ENCODE measurements around the gene DDX50.
"Not testable (repeated sequence)": the region's sequence is repeated elsewhere in the genome, so short reads cannot be mapped to it uniquely, and the experiment has no call there.

DDX50 gene, protein sequence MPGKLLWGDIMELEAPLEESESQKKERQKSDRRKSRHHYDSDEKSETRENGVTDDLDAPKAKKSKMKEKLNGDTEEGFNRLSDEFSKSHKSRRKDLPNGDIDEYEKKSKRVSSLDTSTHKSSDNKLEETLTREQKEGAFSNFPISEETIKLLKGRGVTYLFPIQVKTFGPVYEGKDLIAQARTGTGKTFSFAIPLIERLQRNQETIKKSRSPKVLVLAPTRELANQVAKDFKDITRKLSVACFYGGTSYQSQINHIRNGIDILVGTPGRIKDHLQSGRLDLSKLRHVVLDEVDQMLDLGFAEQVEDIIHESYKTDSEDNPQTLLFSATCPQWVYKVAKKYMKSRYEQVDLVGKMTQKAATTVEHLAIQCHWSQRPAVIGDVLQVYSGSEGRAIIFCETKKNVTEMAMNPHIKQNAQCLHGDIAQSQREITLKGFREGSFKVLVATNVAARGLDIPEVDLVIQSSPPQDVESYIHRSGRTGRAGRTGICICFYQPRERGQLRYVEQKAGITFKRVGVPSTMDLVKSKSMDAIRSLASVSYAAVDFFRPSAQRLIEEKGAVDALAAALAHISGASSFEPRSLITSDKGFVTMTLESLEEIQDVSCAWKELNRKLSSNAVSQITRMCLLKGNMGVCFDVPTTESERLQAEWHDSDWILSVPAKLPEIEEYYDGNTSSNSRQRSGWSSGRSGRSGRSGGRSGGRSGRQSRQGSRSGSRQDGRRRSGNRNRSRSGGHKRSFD

DNA sequence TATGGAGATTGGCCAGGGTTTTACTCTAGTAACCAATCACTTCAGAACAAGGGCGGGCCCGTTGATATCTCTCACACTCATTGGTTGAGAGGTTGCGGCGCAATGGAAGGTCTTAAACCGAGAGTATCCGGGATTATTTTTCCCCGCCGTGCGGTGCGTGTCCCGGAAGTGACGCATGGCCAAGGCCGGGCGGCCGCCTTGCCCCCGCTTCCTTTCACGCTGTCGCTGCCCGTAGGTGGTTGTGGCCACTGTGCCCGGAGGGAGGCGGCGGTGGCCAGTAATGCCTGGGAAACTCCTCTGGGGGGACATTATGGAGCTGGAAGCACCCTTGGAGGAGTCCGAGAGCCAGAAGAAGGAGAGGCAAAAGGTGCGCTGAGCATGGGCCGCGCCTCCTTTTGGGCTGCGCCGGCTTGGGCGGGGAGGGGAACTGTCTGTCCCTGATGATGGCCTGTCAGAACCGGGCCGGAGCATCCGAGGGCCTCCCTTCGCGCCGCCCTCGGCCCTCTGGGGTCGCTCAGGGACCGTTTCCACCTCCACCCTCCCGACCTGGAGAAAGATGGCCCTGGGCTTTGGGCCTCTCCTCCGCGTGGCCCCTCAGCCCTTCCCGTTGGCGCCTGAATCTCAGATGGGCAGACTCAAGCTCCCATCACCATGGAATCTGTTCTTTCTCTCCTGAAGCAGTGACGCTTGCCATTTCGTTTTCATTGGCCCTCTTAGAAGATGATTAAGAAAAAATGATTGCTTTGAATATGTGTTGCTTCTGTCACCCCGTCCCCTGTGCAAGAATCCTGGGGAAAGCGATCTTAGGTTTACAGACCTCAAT, at the start of gene DDX50:
Gene DDX50, plus strand, starts transcription at position 211 of the 823 bp plus-strand sequence. Its CDS starts 70 bp downstream, at position 281.
- DNase-seq, result peak; percentile 96 to 99 (median 96)

DNA sequence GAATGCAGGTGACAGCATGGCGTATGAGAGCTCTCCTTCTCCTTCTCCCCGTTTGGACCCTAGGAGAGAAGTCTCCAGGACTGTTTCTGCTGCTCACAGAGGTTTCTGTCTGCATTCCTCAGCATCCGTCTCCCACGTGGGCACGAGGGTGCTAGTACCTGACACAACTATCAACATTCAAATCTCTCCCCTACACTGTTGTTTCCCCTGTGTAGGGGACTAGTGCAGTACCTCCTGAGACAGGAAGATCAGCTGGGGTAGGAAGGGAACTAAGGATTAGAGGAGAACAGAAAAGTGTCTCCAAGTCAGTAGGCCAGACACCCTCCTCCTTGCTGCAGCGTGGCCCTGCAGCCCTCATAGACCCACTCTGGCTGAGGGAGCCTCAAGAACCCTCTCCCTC, 44.8 kb upstream of the DDX50 start:
- DNase-seq, result no peak

DNA sequence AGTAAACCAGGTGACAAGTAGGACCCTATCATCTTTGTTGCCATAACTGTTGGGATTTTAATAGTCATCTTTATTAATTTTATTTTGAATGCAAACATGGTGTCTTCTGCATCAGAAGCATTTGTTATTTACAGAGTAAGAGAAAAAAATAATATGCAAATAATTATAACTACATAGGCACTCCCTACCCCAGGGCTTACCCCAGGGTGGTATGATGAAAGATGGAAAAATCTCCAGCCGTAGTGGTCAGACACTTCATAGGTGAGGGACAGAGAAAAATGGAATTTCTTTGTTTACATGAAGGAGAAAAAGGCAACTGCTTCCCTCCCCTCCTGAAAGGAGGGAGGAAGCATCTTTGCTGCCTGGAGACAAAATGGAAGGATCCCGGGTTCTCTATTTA, 44.1 kb upstream of the DDX50 start:
- DNase-seq, result no peak

DNA sequence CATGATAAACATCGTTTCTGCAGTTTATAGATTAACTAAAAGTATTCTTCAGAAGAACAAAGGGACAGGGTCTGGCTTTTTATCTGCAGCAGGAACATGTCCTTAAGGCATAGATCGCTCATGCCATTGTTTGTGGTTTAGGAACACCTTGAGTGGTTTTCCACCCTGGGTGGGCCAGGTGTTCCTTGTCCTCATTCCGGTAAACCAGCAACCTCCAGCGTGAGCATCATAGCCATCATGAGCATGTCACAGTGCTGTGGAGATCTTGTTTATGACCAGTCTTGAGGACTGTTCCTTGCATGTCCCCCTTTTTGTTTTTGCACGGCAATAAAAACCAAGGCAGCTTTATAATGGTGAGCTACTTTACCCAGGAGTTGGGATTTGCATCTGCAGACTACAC, 39.9 kb upstream of the DDX50 start:
- peak in 1 of 3 experiments; percentile 17 for DNase-seq

DNA sequence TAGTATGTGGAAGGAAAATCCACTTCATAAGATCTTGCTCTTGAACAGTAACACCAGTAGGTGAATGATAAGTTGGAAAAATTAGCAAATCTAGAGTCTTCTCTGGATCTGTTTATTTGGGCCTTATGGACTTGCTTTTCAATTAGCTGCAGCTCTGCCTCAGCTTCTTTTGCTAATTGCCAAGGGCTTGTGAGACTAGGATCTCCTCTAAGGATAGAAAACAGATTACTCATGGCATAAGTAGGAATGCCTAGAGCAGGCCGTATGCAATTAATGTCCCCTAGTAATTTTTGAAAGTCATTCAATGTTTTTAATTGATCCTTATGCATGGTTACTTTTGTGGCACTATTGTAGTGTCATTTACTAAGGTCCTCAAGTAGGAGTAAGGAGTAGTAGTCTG, 36.5 kb upstream of the DDX50 start:
- no peak for DNase-seq

DNA sequence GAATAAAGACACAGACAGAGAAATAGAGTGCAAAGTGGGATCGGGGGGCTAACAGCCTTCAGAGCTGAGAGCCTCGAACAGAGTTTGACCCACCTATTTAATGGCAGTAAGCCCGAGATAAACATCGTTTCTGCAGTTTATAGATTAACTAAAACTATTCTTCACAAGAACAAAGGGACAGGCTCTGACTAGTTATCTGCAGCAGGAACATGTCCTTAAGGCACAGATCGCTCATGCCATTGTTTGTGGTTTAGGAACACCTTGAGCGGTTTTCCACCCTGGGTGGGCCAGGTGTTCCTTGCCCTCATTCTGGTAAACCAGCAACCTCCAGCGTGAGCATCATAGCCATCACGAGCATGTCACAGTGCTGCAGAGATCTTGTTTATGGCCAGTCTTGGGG, 32.9 kb upstream of the DDX50 start:
- not testable (repeated sequence) for DNase-seq

DNA sequence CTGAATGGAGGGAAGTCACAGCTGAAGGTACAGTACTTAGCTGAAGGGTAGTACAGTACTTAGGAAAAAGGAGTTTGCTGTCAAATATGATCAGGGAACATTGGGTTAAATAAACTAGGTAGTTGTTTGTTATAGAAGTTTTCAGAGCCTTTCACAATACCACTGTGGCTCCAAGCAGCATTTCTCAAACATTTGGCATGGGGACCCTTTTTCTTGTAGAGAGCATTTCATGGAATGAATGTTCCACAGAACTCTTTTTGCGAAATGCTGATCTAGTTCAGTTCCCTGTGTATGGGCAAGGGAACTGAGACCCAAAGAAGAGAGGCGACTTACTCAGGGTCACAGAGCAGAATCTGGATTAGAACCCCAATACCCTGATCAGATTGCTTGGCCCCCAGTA, 31.5 kb upstream of the DDX50 start:
- DNase-seq, result no peak

DNA sequence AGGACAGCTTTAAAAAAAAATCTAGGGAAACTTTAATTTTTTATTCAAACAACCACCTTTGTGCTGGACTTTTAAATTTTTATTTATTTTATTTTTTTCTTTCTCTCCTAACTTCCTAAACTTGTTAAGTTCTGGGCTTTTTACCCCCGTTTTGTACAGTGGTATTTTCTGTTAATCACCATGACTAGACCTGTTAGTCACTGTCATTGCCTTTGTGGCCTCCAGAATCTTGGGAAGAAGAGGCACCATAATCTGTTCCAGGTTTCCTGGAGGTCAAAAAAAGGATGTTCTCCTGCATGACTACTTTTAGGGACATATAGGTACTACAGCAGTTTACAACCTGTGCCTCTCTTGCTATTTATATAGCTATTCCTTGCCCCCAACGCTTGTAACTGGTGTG, 31.1 kb upstream of the DDX50 start:
- no peak for DNase-seq

DNA sequence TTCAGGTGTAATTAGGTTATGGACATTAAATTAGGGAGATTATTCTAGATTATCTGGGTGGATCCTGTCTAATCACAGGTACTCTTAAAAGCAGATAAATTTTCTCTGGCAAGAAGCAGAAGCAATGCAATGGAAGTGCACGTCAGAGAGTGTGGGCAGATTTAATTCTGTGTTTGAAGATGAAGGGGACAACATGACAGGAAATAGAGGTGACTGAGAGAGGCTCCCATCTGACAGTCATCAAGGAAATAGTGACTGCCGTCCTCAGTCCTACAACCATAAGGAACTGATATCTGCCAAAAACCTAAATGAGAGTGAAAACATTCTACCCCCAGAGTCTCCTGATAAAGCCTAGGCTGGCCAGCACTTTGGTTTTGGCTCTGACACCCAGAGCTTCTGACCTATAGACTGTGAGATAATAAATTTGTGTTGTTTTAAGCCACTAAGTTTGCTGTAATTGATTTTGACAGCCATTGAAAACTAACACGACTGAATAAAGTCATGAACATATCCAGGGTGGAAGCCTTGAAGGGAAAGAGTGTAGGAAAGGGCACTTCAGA, 30.5 kb upstream of the DDX50 start:
- no peak for DNase-seq

DNA sequence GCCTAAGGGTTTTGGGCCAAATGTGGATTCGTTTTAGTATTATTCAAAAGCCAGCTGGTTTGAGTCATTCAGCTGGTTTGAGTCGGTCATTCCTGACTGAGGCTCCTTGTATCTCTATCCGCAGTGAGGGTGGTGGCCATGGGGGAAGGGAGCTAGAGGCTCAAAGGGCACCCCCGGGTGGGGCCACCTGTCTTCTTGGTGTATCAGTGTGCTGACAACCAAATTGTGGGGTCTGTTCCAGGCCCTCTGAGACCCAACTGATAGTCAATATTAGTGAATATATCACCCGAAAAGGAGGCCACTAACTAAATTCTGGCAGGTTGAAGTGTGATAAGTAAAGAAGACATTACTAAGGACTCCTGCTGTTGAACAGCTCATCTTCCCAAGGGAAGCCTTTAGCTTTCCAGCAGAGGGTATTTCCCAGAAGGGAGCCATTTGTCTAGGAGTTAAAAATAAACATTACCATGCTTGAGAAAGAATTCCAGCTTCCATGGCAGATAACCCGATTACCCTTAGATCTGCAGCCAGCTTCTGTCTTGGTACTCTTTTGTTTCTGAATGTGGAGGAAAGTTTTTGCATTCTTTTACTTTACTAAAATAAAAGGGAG, 29.9 kb upstream of the DDX50 start:
- DNase-seq, result peak; percentile 47 to 80 (median 51)

DNA sequence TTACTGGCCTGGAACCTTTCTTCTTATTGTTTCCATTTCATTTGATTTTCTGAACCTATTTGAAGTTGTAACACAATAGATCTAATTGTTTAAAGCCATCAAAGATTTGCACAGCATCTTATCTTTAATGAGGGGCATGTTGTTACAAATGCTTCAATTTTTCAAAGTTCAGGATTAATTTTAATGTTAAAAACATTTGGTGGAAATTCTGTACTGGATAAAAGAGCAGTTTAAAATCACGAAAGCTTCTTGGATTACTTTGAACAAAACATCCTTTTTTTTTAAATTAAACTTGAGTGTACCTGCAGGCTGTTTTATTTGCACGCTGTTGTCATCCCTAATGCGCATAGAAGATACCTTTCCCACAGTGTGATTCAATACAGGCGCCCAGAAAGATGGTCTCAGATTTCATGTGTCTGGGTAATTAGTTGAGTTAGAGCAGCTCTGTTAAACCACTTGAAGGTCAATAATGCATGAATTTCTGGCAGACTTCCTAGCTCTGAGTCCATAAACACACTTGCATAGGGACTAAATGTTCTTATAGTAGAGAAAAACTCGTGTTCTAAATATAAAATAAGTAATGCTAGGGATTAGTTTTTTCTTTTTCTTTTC, 29.3 kb upstream of the DDX50 start:
- DNase-seq, result peak; percentile 76 to 97 (median 94)

DNA sequence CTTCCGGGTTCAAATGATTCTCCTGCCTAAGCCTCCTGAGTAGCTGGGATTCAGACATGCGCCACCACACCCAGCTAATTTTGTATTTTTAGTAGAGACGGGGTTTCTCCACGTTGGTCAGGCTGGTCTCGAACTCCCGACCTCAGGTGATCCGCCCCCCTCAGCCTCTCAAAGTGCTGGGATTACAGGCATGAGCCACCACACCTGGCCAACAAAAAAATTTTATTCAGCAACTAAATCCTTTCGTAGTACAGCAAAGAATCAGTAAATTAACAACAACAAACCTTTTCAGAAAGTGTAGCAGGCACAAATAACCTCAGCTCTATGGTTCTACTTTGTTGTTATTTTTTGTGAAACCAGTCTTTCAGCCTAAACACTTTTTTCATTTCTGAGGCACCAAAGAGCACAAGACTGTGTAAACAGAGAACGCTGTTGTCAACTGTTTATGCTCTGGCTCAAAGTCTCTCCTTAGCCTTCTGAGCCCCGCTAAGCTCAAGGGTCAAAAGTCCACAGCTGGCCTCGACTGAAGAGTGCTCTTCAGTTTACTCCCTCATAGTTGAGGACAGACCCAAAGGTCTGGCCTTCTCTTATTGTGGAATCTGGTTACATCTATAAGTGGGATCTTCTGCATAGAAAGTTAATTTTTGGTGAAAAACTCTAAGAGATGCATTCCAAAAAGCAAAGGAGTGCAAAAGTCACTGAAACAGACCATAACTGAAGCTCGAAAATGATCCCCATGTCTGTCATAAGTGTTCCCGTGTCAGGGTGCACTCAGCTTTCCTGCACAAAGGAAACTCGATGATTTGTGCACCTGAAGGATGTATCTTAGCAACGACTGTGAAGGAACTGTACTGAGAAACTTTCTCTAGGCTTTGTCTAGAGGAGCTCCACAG, 24.6 kb upstream of the DDX50 start:
- peak; percentile 2 to 65 (median 51) for DNase-seq

DNA sequence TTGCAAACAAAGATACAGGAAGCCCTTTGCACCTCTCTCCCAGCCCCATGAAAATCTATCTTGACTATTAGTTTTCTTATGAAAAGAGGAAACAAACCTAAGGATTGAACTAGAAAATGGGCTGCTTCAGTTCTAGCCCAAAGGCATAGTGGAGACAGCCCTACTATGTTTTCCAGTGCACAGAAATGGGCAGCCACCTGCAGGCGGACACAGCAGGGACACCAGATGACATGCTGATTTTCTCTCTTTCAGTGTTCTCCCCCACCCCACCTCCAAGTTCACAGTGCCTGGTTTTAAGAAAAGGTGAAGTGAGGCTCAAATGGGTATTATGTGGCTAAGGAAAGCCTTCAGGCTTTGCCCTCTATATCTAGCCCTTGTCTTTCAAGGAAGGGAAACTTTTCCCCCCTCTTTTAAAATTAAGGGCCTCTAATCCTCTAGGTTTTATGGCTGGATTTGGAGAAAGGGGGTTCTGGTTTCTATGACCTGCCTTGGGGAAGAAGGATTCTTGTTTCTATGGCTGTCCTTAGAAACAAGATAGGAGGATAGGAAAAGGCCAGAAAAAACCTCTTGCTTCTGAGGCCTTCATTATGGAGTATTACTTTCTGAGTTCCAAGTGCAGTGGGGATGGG, 23.5 kb upstream of the DDX50 start:
- DNase-seq, result no peak

DNA sequence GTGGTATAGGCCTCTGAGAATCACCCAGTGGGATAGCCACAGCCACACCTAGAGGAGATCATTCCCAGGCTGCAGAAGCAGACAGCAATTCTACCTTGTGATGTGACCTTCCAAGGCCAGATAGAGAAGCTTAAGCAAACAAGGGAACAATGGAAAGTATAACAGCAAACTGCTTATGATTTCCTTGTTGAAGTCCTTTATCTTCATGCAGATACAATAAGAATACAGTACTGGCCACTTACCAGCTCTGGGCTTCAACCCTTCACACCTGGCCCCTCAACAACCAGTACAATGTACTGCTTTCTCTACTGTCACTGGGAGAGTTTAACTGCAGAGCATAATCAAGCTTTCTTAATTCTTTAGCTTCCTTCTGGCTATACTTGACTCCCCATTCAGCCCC, 22.6 kb upstream of the DDX50 start:
- no peak for DNase-seq

DNA sequence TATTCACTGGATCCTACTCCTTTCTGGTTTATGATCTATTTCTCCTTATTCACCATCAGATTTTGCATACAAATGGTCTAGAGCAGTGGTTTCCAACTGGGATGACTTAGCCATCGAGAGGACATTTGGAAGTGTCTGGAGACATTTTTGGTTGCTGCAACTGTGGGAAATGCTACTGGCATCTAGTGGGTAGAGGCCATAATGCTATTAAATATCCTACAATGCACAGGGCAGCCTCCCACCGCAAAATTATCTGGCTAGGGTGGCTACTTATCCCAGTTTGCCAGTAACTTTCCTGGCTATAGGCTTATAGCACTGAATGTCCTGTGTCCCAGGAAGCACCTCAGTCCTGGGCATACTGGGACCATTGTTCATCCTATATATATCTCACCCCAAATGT, 21.5 kb upstream of the DDX50 start:
- no peak for DNase-seq

DNA sequence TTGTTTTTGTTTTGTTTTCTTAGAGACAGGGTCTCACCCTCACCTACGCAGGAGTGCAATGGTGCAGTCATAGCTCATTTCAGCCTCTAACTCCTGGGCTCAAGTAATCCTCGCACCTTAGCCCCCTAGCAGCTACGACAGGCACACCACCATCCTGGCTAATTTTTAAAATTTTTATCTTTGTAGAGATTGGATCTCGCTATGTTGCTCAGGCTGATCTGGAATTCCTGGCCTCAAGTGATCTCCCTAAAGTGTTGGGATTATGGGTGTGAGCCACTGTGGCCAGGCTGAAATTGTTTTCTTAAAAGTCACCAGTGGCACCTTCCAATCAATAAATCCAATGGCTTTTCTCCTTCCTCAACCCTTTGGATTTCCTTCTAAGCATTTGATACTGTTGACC, 20.9 kb upstream of the DDX50 start:
- no peak for DNase-seq

DNA sequence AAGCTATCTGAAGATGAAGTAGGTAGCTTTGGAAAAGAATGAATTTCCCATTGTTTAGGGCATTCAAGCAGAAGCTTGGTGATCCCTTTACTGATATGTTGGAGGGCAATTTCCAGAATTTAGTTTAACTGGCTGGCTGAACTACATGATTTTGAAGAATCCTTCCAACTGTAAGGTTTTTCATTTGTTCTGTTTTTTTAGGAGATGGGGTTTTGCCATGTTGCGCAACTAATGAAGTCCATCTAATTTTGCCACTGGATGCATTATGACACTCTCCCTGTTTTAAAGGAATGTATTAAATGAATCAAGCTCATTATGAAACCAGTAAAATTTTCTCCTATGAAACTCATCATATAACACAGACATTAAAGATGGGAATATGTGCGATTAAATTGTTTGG, 6.1 kb upstream of the DDX50 start:
- DNase-seq, result no peak

DNA sequence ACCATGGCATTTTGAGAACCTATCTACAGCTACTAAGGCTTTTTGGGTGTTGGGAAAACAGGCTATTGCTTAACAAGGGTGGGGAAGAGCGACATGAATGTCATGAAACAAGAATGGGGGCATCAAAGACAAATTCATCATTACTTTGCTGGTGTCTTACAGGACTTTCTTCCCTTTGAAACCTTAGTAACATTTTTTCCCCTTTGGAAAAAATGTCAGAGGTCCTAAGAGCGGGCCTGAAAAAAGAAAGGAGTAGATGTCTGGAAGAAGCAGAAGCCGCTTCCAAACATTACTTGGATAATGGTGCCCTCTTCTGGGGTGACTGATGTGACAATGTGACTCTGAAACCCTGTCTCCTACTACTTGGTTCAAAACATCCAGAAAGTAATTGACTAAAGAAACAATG, 3.8 kb upstream of the DDX50 start:
- peak; percentile 47 to 76 (median 72) for DNase-seq

DNA sequence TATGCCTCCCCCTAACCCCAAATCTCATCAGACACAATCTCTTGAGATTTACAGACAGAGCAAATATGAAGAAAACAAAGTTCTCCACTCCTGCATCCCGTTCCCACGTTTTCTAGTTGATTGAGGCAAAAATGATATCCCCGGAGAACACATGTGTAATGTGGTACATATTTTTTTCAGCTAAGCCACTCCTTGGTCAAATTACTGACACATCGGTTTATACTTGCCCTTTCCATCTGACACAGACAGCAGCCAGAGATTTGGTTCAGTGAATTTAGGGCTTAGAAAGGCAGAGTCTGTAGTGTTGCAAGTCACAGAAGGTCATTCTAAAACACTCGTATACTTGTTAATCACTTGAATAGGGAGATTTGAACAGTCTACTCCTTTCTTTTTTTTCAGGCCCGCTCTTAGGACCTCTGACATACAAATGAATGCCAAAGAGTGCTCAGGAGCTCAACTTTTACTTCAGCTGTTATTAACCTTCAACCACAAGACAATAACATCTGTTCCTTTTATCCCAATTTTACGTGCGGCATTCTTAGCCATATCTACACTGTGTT, 1.8 kb upstream of the DDX50 start:
- DNase-seq, result no peak

DNA sequence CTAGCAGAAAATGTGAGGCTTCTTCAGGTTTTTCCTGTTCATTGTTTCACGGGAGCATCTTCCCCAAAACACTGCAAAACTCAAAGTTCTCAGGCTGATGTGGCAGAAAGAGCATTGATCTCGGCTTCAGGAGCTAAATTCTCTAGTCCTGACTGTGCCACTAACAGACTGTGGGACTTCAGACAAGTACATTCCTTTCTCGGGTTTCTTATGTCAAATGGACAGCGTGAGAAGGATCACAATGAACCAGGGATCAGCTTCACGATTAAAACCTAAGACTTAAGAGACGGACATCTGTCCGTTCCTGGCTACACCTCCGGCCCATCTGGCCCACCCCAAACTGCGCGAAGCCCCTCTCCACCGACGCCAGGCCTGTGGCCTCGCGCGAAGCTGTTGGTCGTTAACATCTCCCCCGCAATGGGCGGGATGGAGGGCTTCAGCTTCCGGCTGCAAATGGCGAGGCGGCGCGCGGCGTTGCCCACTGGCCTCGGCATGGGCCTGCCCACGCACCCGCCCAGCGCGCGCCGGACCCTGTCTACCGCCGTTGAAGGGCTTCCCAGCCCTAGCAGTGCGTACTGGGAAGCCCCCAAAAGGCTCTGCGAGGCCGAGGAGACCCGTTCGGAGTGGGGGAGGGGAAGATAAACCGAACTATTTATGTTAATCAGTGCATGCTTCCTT, 549 bp upstream of the DDX50 start:
- peak in 1 of 3 experiments; percentile 72 for DNase-seq
